ENCODE results near the gene KANK4.

KANK4 gene

GRCh38 chr1:62282909-62283755, 36.1 kb downstream of the KANK4 start:
- no peaks in the 10 kb centered on the region for H3K4me1 ChIP-seq (ENCODE audit: insufficient read depth, low read length)
- H4K20me1 ChIP-seq (ENCODE audit: insufficient read depth, low read length), result no peaks in the 10 kb centered on the region
- no peak overlapping the region for H3K4me3 ChIP-seq (ENCODE audit: low read depth in 1 of 2, low read length in 2 of 2)
- no peak overlapping the region for H3K9ac ChIP-seq (ENCODE audit: low read depth, low read length)
- no peak overlapping the region for H2AFZ ChIP-seq (ENCODE audit: low read depth, low read length)
- no peaks in the 10 kb centered on the region for H3K79me2 ChIP-seq (ENCODE audit: insufficient read depth, low read length)
- no peak overlapping the region for H3K4me2 ChIP-seq (ENCODE audit: insufficient read depth, low read length)
- TF ChIP-seq CTCF (IDR thresholded peaks at IDR 0.05; ENCODE audit: borderline replicate concordance, extremely low read depth, low read length, poor library complexity, severe bottlenecking), result no peak
- TF ChIP-seq EZH2 (IDR thresholded peaks at IDR 0.05; ENCODE audit: borderline replicate concordance, low read depth, low read length, severe bottlenecking), result no peak
- H3K9me3 ChIP-seq (ENCODE audit: insufficient read depth, low read length, severe bottlenecking), result no peaks in the 10 kb centered on the region
- DNase-seq, result no peak
- no peaks in the 10 kb centered on the region for H3K36me3 ChIP-seq (ENCODE audit: insufficient read depth, low read length)
- peaks cover 19% of the 10 kb centered on the region for H3K27me3 ChIP-seq (ENCODE audit: insufficient read depth, low read length, poor library complexity)
- H3K27ac ChIP-seq (ENCODE audit: low read length), result no peak overlapping the region
- ATAC-seq (ENCODE audit: insufficient read depth, low read depth), result no peak

- H3K4me2 ChIP-seq (ENCODE audit: insufficient read depth, low read length), result no peak overlapping the region
Observed at GRCh38 chr1:62281922-62282555, 37.2 kb downstream of the KANK4 start.

GRCh38 chr1:62280960-62281465, 38.2 kb downstream of the KANK4 start:
- H3K36me3 ChIP-seq (ENCODE audit: insufficient read depth, low read length), result no peaks in the 10 kb centered on the region
- no peak for DNase-seq

More at GRCh38 chr1:62281922-62282555, 37.2 kb downstream of the KANK4 start:
- Histone ChIP-seq H4K20me1 (ENCODE audit: insufficient read depth, low read length) (no peaks in the 10 kb centered on the region), H3K4me3 (ENCODE audit: low read depth in 1 of 2, low read length in 2 of 2) (no peak overlapping the region), H2AFZ (ENCODE audit: low read depth, low read length) (no peak overlapping the region), H3K9ac (ENCODE audit: low read depth, low read length) (no peak overlapping the region), H3K79me2 (ENCODE audit: insufficient read depth, low read length) (no peaks in the 10 kb centered on the region), H3K27me3 (ENCODE audit: insufficient read depth, low read length, poor library complexity) (peaks cover 9% of the 10 kb centered on the region), H3K4me1 (ENCODE audit: insufficient read depth, low read length) (no peaks in the 10 kb centered on the region), H3K36me3 (ENCODE audit: insufficient read depth, low read length) (no peaks in the 10 kb centered on the region), H3K27ac (ENCODE audit: low read length) (no peak overlapping the region), H3K9me3 (ENCODE audit: insufficient read depth, low read length, severe bottlenecking) (no peaks in the 10 kb centered on the region)
- DNase-seq (no peak), ATAC-seq (ENCODE audit: insufficient read depth, low read depth) (no peak)
- no peak for TF ChIP-seq CTCF (IDR thresholded peaks at IDR 0.05; ENCODE audit: borderline replicate concordance, extremely low read depth, low read length, poor library complexity, severe bottlenecking)

GRCh38 chr1:62280150-62280549, 39.1 kb downstream of the KANK4 start:
- Histone ChIP-seq H3K9me3 (ENCODE audit: insufficient read depth, low read length, severe bottlenecking) (no peaks in the 10 kb centered on the region), H2AFZ (ENCODE audit: low read depth, low read length) (no peak overlapping the region), H3K36me3 (ENCODE audit: insufficient read depth, low read length) (no peaks in the 10 kb centered on the region), H4K20me1 (ENCODE audit: insufficient read depth, low read length) (no peaks in the 10 kb centered on the region), H3K4me1 (ENCODE audit: insufficient read depth, low read length) (no peaks in the 10 kb centered on the region), H3K79me2 (ENCODE audit: insufficient read depth, low read length) (no peaks in the 10 kb centered on the region), H3K27ac (ENCODE audit: low read length) (no peak overlapping the region), H3K9ac (ENCODE audit: low read depth, low read length) (no peak overlapping the region), H3K27me3 (ENCODE audit: insufficient read depth, low read length, poor library complexity) (peaks cover 3% of the 10 kb centered on the region), H3K4me2 (ENCODE audit: insufficient read depth, low read length) (no peak overlapping the region), H3K4me3 (ENCODE audit: low read depth in 1 of 2, low read length in 2 of 2) (no peak overlapping the region)
- ATAC-seq (ENCODE audit: insufficient read depth, low read depth) (no peak), DNase-seq (no peak)
- TF ChIP-seq EZH2 (IDR thresholded peaks at IDR 0.05; ENCODE audit: borderline replicate concordance, low read depth, low read length, severe bottlenecking), result no peak

More at GRCh38 chr1:62280960-62281465, 38.2 kb downstream of the KANK4 start:
- no peaks in the 10 kb centered on the region for H3K79me2 ChIP-seq (ENCODE audit: insufficient read depth, low read length)
- no peak overlapping the region for H3K4me3 ChIP-seq (ENCODE audit: low read depth in 1 of 2, low read length in 2 of 2)
- H3K9ac ChIP-seq (ENCODE audit: low read depth, low read length), result no peak overlapping the region
- no peak overlapping the region for H3K4me2 ChIP-seq (ENCODE audit: insufficient read depth, low read length)
- no peak overlapping the region for H2AFZ ChIP-seq (ENCODE audit: low read depth, low read length)
- no peak for TF ChIP-seq EZH2 (IDR thresholded peaks at IDR 0.05; ENCODE audit: borderline replicate concordance, low read depth, low read length, severe bottlenecking)
- no peaks in the 10 kb centered on the region for H3K4me1 ChIP-seq (ENCODE audit: insufficient read depth, low read length)
- H3K9me3 ChIP-seq (ENCODE audit: insufficient read depth, low read length, severe bottlenecking), result no peaks in the 10 kb centered on the region
- no peaks in the 10 kb centered on the region for H4K20me1 ChIP-seq (ENCODE audit: insufficient read depth, low read length)
- peaks cover 3% of the 10 kb centered on the region for H3K27me3 ChIP-seq (ENCODE audit: insufficient read depth, low read length, poor library complexity)
- ATAC-seq (ENCODE audit: insufficient read depth, low read depth), result no peak
- H3K27ac ChIP-seq (ENCODE audit: low read length), result no peak overlapping the region
